Liver (tissue), 9 donors: Measurements from ENCODE around the gene DNMT3A. TPM values are rescaled to one million over a fixed set of nuclear protein-coding genes. Genes with fewer than 3 reads are reported as not detected.

ENCODE experiments used
- DNase-seq: peaks from one replicate; pipeline ENCODE4 v3.0.0-alpha.2; 2017; ENCODE audit warnings: low spot score
- H3K27ac ChIP-seq, 2 donors: one replicate each; pipeline ENCODE4 v1.7.0; 2013; ENCODE audit warnings: inconsistent platforms in 2 of 2, low read length in 2 of 2, control low read depth in 1 of 2, low read depth in 1 of 2, mild to moderate bottlenecking in 1 of 2
- H3K27me3 ChIP-seq, 4 donors: one replicate each; pipeline versions ENCODE4 v1.6.1 to v1.7.0; 2013; ENCODE audit warnings: low read length in 3 of 4, inconsistent platforms in 1 of 4, mild to moderate bottlenecking in 1 of 4, moderate library complexity in 1 of 4; ENCODE audit not compliant: control insufficient read depth in 4 of 4, insufficient read depth in 4 of 4
- H3K36me3 ChIP-seq, 4 donors: one replicate each; pipeline versions ENCODE4 v1.6.1 to v1.7.0; 2013; ENCODE audit warnings: low read length in 3 of 4, mild to moderate bottlenecking in 3 of 4, low read depth in 1 of 4, moderate library complexity in 1 of 4; ENCODE audit not compliant: control insufficient read depth in 4 of 4, insufficient read depth in 3 of 4
- H3K4me1 ChIP-seq, 4 donors: one replicate each; pipeline versions ENCODE4 v1.6.1 to v1.7.0; 2013; ENCODE audit warnings: low read length in 3 of 4, mild to moderate bottlenecking in 3 of 4, moderate library complexity in 1 of 4; ENCODE audit not compliant: control insufficient read depth in 4 of 4, insufficient read depth in 4 of 4
- H3K4me3 ChIP-seq, 3 donors: one replicate each; pipeline versions ENCODE4 v1.6.1 to v1.7.0; 2013; ENCODE audit warnings: low read length in 3 of 3, control low read depth in 1 of 3, low read depth in 1 of 3, mild to moderate bottlenecking in 1 of 3
- H3K9ac ChIP-seq, 2 donors: one replicate each; pipeline ENCODE4 v1.7.0; 2013; ENCODE audit warnings: low read length in 2 of 2, mild to moderate bottlenecking in 2 of 2, moderate library complexity in 2 of 2, control low read depth in 1 of 2, low read depth in 1 of 2
- H3K9me3 ChIP-seq, 4 donors: one replicate each; pipeline versions ENCODE4 v1.6.1 to v1.7.0; 2013; ENCODE audit warnings: low read length in 3 of 4; ENCODE audit not compliant: control insufficient read depth in 4 of 4
- EGR1 ChIP-seq, 2 donors: IDR thresholded peaks; 2 replicates each; pipeline ENCODE4 v1.6.1; 2016 to 2018; ENCODE audit warnings: antibody characterized with exemption in 2 of 2, low read depth in 2 of 2
- FOXA1 ChIP-seq: IDR thresholded peaks from 2 replicates; pipeline ENCODE4 v1.6.1; 2016; ENCODE audit warnings: antibody characterized with exemption
- FOXA2 ChIP-seq: IDR thresholded peaks from 2 replicates; pipeline ENCODE4 v1.6.1; 2016; ENCODE audit warnings: antibody characterized with exemption
- GABPA ChIP-seq, 2 donors: IDR thresholded peaks in 1 of 2; conservative IDR thresholded peaks in 1 of 2; 2 replicates each; pipeline ENCODE4 v1.6.1; 2016; ENCODE audit warnings: antibody characterized with exemption in 2 of 2, mild to moderate bottlenecking in 1 of 2, moderate library complexity in 1 of 2
- HNF4A ChIP-seq, 2 donors: conservative IDR thresholded peaks; 2 replicates each; pipeline ENCODE4 v1.6.1; 2016; ENCODE audit warnings: antibody characterized with exemption in 2 of 2, mild to moderate bottlenecking in 2 of 2
- HNF4G ChIP-seq: IDR thresholded peaks from 2 replicates; pipeline ENCODE4 v1.6.1; 2016; ENCODE audit warnings: antibody characterized with exemption
- JUND ChIP-seq, 2 donors: IDR thresholded peaks; 2 replicates each; pipeline ENCODE4 v1.6.1; 2016; ENCODE audit warnings: antibody characterized with exemption in 2 of 2
- NR2F2 ChIP-seq: IDR thresholded peaks from 2 replicates; pipeline ENCODE4 v1.6.1; 2016; ENCODE audit warnings: antibody characterized with exemption
- RAD21 ChIP-seq, 2 donors: IDR thresholded peaks; 2 replicates each; pipeline ENCODE4 v1.6.1; 2016; ENCODE audit warnings: antibody characterized with exemption in 2 of 2, mild to moderate bottlenecking in 2 of 2
- RXRA ChIP-seq, 2 donors: IDR thresholded peaks; 2 replicates each; pipeline ENCODE4 v1.6.1; 2017 to 2018; ENCODE audit warnings: antibody characterized with exemption in 2 of 2, mild to moderate bottlenecking in 1 of 2
- SP1 ChIP-seq: IDR thresholded peaks from 2 replicates; pipeline ENCODE4 v1.6.1; 2018; ENCODE audit warnings: antibody characterized with exemption, mild to moderate bottlenecking
- TAF1 ChIP-seq: conservative IDR thresholded peaks from 2 replicates; pipeline ENCODE4 v1.6.1; 2016; ENCODE audit warnings: antibody characterized with exemption, mild to moderate bottlenecking
- YY1 ChIP-seq: IDR thresholded peaks from 2 replicates; pipeline ENCODE4 v1.6.1; 2016; ENCODE audit warnings: antibody characterized with exemption, mild to moderate bottlenecking
- WGBS: extraction: QIAGEN DNeasy Blood & Tissue Kit; methylation state at CpG from one replicate; pipeline ENCODE4 v1.1.7; 2013; 5-methylcytosine and 5-hydroxymethylcytosine counted together
- polyA plus RNA-seq, 2 donors: library from polyadenylated mRNA; stranded (reverse) in 1 of 2; unstranded in 1 of 2; fragments of 200-250 nt in 1 of 2; fragments of >200 nt in 1 of 2; fragmentation: Nextera tagmentation in 1 of 2; extraction: Ambion mirVana in 1 of 2; gene quantifications; one replicate each; pipeline versions ENCODE4 v1.2.1 to v1.2.3, GENCODE V29; 2013 to 2015
- total RNA-seq, 2 donors: library from RNA; depleted of rRNA; stranded (reverse); fragments of >200 nt; gene quantifications; one replicate each; pipeline ENCODE4 v1.2.3, GENCODE V29; 2014
- TF ChIP-seq, protein P1 (sequence below): IDR thresholded peaks from 2 replicates; pipeline ENCODE4 v1.6.1; 2016; ENCODE audit warnings: antibody characterized with exemption
- TF ChIP-seq, protein P2 (sequence below): IDR thresholded peaks from 2 replicates; pipeline ENCODE4 v1.6.1; 2016; ENCODE audit warnings: antibody characterized with exemption
- TF ChIP-seq, protein P3 (sequence below): fragments of 150-350 bp; IDR thresholded peaks from 2 replicates; pipeline ENCODE4 v1.5.1; 2017; ENCODE audit warnings: improper control_type of control experiment, low read depth, low read length; ENCODE audit not compliant: missing input control
- TF ChIP-seq, protein P4 (sequence below): IDR thresholded peaks from 2 replicates; pipeline ENCODE4 v1.6.1; 2016; ENCODE audit warnings: antibody characterized with exemption, mild to moderate bottlenecking
- TF ChIP-seq, protein P5 (sequence below): IDR thresholded peaks from 2 replicates; pipeline ENCODE4 v1.6.1; 2016; ENCODE audit warnings: antibody characterized with exemption
- donor health status: healthy.
- donor health status: healthy.
- donor health status: healthy.
- donor health status: healthy.
- donor health status: healthy.

Gene DNMT3A
- total and polyA plus RNA-seq, 4 donors: 3.5 to 24.2 (median 8.1) TPM

DNA sequence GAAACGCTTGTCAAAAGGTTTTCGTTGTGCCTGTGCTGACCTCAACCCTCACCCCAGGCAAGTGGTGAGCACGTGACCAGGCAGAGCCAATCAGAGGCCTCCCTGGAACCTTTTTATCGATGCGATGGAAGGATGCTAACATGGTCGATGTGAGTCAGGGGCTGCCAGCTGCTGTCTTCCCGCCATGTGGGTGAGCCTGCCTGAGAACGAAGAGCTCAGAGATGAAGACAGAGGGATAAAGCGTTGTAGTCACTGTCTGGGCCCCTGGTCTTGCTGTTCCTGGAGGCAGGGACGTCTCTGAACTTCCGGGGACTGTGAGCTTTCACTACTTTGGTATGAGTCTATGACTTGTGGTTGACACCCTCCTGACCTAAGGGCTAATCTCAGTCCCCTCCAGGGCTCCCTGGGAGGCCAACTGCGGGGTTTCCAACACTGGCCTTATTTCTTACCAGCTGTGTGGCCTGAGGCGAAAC is 18.6 kb downstream of the DNMT3A start:
- Histone ChIP-seq H3K36me3 (peaks cover 0 to 2% (median 0%) of the 10 kb centered on the region in 4 donors), H3K9ac (no peak overlapping the region), H3K9me3 (no peaks in the 10 kb centered on the region), H3K4me3 (no peak overlapping the region), H3K4me1 (peaks cover 0 to 1% (median 0%) of the 10 kb centered on the region in 4 donors), H3K27ac (no peak overlapping the region), H3K27me3 (no peaks in the 10 kb centered on the region)
- DNase-seq: no peak
- TF ChIP-seq NR2F2: peak; percentile 21
- TF ChIP-seq HNF4A (conservative IDR thresholded peaks at IDR 0.05): no peak
- TF ChIP-seq JUND (IDR thresholded peaks at IDR 0.05): no peak
- no peak for TF ChIP-seq RAD21 (IDR thresholded peaks at IDR 0.05)
- WGBS: 74% methylated on average over 13 of the region's 13 CpGs

DNA sequence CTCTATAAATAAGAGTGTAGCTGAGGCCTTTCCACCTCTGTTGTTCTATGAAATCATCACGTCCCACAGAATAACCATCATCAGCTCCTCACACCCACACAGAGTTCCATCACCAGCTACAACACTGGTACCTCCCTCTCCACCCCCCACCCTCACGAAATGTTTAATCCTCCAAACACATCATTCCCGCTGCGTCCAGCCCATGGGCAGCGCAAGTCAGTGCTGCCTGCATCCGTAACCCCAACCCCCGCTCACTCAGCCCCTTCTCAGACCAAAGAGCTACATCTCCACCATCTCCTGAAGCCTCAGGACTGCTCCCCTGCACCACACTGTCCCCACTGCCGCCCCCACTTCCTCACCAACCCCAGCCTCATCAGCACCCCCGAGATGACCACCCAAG is 19.4 kb downstream of the DNMT3A start:
- WGBS: 91% methylated on average over 9 of the region's 9 CpGs
- TF ChIP-seq EGR1 (IDR thresholded peaks at IDR 0.05; ENCODE audit: low read depth in 2 of 2): no peak
- no peak for TF ChIP-seq RAD21 (IDR thresholded peaks at IDR 0.05)
- TF ChIP-seq YY1: no peak
- TF ChIP-seq TAF1: no peak
- TF ChIP-seq, protein P1, sequence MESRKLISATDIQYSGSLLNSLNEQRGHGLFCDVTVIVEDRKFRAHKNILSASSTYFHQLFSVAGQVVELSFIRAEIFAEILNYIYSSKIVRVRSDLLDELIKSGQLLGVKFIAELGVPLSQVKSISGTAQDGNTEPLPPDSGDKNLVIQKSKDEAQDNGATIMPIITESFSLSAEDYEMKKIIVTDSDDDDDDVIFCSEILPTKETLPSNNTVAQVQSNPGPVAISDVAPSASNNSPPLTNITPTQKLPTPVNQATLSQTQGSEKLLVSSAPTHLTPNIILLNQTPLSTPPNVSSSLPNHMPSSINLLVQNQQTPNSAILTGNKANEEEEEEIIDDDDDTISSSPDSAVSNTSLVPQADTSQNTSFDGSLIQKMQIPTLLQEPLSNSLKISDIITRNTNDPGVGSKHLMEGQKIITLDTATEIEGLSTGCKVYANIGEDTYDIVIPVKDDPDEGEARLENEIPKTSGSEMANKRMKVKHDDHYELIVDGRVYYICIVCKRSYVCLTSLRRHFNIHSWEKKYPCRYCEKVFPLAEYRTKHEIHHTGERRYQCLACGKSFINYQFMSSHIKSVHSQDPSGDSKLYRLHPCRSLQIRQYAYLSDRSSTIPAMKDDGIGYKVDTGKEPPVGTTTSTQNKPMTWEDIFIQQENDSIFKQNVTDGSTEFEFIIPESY: no peak
- no peak for TF ChIP-seq JUND (IDR thresholded peaks at IDR 0.05)
- TF ChIP-seq, protein P2, sequence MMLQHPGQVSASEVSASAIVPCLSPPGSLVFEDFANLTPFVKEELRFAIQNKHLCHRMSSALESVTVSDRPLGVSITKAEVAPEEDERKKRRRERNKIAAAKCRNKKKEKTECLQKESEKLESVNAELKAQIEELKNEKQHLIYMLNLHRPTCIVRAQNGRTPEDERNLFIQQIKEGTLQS: no peak
- TF ChIP-seq SP1: no peak
- no peak for TF ChIP-seq HNF4A (conservative IDR thresholded peaks at IDR 0.05)
- no peak for TF ChIP-seq RXRA (IDR thresholded peaks at IDR 0.05)
- TF ChIP-seq, protein P3, sequence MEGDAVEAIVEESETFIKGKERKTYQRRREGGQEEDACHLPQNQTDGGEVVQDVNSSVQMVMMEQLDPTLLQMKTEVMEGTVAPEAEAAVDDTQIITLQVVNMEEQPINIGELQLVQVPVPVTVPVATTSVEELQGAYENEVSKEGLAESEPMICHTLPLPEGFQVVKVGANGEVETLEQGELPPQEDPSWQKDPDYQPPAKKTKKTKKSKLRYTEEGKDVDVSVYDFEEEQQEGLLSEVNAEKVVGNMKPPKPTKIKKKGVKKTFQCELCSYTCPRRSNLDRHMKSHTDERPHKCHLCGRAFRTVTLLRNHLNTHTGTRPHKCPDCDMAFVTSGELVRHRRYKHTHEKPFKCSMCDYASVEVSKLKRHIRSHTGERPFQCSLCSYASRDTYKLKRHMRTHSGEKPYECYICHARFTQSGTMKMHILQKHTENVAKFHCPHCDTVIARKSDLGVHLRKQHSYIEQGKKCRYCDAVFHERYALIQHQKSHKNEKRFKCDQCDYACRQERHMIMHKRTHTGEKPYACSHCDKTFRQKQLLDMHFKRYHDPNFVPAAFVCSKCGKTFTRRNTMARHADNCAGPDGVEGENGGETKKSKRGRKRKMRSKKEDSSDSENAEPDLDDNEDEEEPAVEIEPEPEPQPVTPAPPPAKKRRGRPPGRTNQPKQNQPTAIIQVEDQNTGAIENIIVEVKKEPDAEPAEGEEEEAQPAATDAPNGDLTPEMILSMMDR: no peak
- no peak for TF ChIP-seq NR2F2
- TF ChIP-seq FOXA2: no peak
- no peak for TF ChIP-seq GABPA (IDR thresholded peaks at IDR 0.05 in 1 of 2, conservative IDR thresholded peaks at IDR 0.05 in 1 of 2)
- TF ChIP-seq, protein P4, sequence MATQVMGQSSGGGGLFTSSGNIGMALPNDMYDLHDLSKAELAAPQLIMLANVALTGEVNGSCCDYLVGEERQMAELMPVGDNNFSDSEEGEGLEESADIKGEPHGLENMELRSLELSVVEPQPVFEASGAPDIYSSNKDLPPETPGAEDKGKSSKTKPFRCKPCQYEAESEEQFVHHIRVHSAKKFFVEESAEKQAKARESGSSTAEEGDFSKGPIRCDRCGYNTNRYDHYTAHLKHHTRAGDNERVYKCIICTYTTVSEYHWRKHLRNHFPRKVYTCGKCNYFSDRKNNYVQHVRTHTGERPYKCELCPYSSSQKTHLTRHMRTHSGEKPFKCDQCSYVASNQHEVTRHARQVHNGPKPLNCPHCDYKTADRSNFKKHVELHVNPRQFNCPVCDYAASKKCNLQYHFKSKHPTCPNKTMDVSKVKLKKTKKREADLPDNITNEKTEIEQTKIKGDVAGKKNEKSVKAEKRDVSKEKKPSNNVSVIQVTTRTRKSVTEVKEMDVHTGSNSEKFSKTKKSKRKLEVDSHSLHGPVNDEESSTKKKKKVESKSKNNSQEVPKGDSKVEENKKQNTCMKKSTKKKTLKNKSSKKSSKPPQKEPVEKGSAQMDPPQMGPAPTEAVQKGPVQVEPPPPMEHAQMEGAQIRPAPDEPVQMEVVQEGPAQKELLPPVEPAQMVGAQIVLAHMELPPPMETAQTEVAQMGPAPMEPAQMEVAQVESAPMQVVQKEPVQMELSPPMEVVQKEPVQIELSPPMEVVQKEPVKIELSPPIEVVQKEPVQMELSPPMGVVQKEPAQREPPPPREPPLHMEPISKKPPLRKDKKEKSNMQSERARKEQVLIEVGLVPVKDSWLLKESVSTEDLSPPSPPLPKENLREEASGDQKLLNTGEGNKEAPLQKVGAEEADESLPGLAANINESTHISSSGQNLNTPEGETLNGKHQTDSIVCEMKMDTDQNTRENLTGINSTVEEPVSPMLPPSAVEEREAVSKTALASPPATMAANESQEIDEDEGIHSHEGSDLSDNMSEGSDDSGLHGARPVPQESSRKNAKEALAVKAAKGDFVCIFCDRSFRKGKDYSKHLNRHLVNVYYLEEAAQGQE: no peak
- no peak for TF ChIP-seq HNF4G
- TF ChIP-seq, protein P5, sequence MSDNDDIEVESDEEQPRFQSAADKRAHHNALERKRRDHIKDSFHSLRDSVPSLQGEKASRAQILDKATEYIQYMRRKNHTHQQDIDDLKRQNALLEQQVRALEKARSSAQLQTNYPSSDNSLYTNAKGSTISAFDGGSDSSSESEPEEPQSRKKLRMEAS: no peak
- TF ChIP-seq FOXA1: no peak
- Histone ChIP-seq H3K27me3 (no peaks in the 10 kb centered on the region), H3K4me1 (peaks cover 0 to 1% (median 0%) of the 10 kb centered on the region in 4 donors), H3K4me3 (no peak overlapping the region), H3K9ac (no peak overlapping the region), H3K27ac (no peak overlapping the region), H3K36me3 (peaks cover 0 to 2% (median 0%) of the 10 kb centered on the region in 4 donors), H3K9me3 (no peaks in the 10 kb centered on the region)
- no peak for DNase-seq
